ENCODE measurements around the gene DHX9. TPM values are rescaled to one million over a fixed set of nuclear protein-coding genes. Genes with fewer than 3 reads are reported as not detected.

The DHX9 gene
- polyA plus RNA-seq, 1 donor from 2014 or later: 193 TPM

- no peak overlapping the region for H3K9ac ChIP-seq (ENCODE audit: low read length)
- peaks cover 3% of the 10 kb centered on the region for H4K20me1 ChIP-seq (ENCODE audit: insufficient read depth)
- no peak overlapping the region for H3K4me3 ChIP-seq (ENCODE audit: low read length)
- H3K27me3 ChIP-seq (ENCODE audit: insufficient read depth, low read depth, low read length): no peaks in the 10 kb centered on the region
- TF ChIP-seq POLR2AphosphoS5 (IDR thresholded peaks at IDR 0.05) (peak; percentile 10), SMC3 (conservative IDR thresholded peaks at IDR 0.05; ENCODE audit: poor library complexity) (no peak)
- H3K79me2 ChIP-seq (replicated peaks; ENCODE audit: insufficient read depth, low read length): no peaks in the 10 kb centered on the region
- H3K4me2 ChIP-seq (ENCODE audit: low read length): no peak overlapping the region
- H2AFZ ChIP-seq (ENCODE audit: low read depth, low read length): no peak overlapping the region
- H3K9me3 ChIP-seq (ENCODE audit: low read length): no peaks in the 10 kb centered on the region
- no peaks in the 10 kb centered on the region for H3F3A ChIP-seq (ENCODE audit: insufficient read depth, low read length, poor library complexity, severe bottlenecking)
- no peak overlapping the region for H3K27ac ChIP-seq (ENCODE audit: low read length)
- no peaks in the 10 kb centered on the region for H3K9me2 ChIP-seq (ENCODE audit: insufficient read depth, low read length)
- peaks cover 22% of the 10 kb centered on the region for H3K36me3 ChIP-seq (ENCODE audit: insufficient read depth, low read length)
Observed at GRCh38 chr1:182863940-182864339, 24.8 kb downstream of the DHX9 start.

DNA sequence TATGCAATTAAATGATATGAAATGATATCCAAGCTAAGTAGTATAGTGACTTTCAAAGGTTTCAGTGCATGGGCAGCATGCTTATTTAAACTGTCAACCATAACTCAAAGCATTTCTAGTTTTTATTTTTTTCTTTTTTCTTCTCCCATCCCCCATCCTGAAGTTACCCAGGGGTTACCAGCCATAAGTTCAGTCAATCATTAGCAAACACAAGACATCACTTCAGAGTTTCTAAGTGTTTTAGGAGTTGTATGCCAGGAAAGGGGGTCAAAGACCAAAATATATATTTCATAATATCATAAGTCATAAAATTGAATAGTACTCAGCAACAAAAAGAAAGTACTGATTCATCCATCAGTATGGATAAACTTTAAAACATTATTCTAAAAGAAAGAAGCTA, 28.7 kb downstream of the DHX9 start:
- TF ChIP-seq, protein P1, sequence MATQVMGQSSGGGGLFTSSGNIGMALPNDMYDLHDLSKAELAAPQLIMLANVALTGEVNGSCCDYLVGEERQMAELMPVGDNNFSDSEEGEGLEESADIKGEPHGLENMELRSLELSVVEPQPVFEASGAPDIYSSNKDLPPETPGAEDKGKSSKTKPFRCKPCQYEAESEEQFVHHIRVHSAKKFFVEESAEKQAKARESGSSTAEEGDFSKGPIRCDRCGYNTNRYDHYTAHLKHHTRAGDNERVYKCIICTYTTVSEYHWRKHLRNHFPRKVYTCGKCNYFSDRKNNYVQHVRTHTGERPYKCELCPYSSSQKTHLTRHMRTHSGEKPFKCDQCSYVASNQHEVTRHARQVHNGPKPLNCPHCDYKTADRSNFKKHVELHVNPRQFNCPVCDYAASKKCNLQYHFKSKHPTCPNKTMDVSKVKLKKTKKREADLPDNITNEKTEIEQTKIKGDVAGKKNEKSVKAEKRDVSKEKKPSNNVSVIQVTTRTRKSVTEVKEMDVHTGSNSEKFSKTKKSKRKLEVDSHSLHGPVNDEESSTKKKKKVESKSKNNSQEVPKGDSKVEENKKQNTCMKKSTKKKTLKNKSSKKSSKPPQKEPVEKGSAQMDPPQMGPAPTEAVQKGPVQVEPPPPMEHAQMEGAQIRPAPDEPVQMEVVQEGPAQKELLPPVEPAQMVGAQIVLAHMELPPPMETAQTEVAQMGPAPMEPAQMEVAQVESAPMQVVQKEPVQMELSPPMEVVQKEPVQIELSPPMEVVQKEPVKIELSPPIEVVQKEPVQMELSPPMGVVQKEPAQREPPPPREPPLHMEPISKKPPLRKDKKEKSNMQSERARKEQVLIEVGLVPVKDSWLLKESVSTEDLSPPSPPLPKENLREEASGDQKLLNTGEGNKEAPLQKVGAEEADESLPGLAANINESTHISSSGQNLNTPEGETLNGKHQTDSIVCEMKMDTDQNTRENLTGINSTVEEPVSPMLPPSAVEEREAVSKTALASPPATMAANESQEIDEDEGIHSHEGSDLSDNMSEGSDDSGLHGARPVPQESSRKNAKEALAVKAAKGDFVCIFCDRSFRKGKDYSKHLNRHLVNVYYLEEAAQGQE (IDR thresholded peaks at IDR 0.05; ENCODE audit: borderline replicate concordance): no peak
- TF ChIP-seq, protein P2, sequence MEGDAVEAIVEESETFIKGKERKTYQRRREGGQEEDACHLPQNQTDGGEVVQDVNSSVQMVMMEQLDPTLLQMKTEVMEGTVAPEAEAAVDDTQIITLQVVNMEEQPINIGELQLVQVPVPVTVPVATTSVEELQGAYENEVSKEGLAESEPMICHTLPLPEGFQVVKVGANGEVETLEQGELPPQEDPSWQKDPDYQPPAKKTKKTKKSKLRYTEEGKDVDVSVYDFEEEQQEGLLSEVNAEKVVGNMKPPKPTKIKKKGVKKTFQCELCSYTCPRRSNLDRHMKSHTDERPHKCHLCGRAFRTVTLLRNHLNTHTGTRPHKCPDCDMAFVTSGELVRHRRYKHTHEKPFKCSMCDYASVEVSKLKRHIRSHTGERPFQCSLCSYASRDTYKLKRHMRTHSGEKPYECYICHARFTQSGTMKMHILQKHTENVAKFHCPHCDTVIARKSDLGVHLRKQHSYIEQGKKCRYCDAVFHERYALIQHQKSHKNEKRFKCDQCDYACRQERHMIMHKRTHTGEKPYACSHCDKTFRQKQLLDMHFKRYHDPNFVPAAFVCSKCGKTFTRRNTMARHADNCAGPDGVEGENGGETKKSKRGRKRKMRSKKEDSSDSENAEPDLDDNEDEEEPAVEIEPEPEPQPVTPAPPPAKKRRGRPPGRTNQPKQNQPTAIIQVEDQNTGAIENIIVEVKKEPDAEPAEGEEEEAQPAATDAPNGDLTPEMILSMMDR (IDR thresholded peaks at IDR 0.05; ENCODE audit: poor library complexity, severe bottlenecking): no peak
- no peak for TF ChIP-seq EZH2 (IDR thresholded peaks at IDR 0.05; ENCODE audit: borderline replicate concordance, insufficient read depth, low read length, poor library complexity, severe bottlenecking)
- TF ChIP-seq MXI1 (conservative IDR thresholded peaks at IDR 0.05; ENCODE audit: poor library complexity, severe bottlenecking): no peak
- TF ChIP-seq POLR2AphosphoS5 (IDR thresholded peaks at IDR 0.05): no peak
- no peak for TF ChIP-seq SMC3 (conservative IDR thresholded peaks at IDR 0.05; ENCODE audit: poor library complexity)
- no peak for TF ChIP-seq TAF1 (IDR thresholded peaks at IDR 0.05; ENCODE audit: low read depth)
- TF ChIP-seq RAD21 (conservative IDR thresholded peaks at IDR 0.05): no peak
- no peak for TF ChIP-seq EP300 (conservative IDR thresholded peaks at IDR 0.05; ENCODE audit: poor library complexity, severe bottlenecking)
- Histone ChIP-seq H3K9ac (ENCODE audit: low read length) (no peak overlapping the region), H3F3A (ENCODE audit: insufficient read depth, low read length, poor library complexity, severe bottlenecking) (no peaks in the 10 kb centered on the region), H3K4me2 (ENCODE audit: low read length) (no peak overlapping the region), H3K27ac (ENCODE audit: low read length) (no peak overlapping the region), H3K79me2 (replicated peaks; ENCODE audit: insufficient read depth, low read length) (no peaks in the 10 kb centered on the region), H3K9me2 (ENCODE audit: insufficient read depth, low read length) (no peaks in the 10 kb centered on the region), H3K4me3 (ENCODE audit: low read length) (no peak overlapping the region), H3K9me3 (ENCODE audit: low read length) (no peaks in the 10 kb centered on the region), H2AFZ (ENCODE audit: low read depth, low read length) (no peak overlapping the region), H4K20me1 (ENCODE audit: insufficient read depth) (no peaks in the 10 kb centered on the region), H3K36me3 (ENCODE audit: insufficient read depth, low read length) (peaks cover 28% of the 10 kb centered on the region), H3K27me3 (ENCODE audit: insufficient read depth, low read depth, low read length) (no peaks in the 10 kb centered on the region)

DNA sequence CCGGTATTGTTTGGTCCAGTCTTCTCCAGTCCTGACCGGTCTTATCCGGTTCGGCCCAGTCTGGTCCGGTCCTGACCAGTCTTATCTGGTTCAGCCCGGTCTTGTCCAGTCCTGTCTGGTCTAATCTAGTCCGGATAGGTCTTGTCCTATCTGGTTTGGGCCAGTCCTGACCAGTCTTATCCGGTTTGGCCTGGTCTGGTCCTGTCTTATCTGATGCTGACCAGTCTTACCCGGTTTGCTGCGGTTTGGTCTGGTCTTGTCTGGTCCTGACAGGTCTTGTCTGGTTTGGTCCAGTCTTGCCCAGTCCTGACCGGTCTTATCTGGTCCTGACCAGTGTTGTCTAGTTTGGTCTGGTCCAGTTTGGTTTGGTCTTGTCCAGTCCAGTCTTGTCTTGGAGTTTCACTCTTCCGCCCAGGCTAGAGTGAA, 30.1 kb downstream of the DHX9 start:
- H3K4me2 ChIP-seq (ENCODE audit: low read length): no peak overlapping the region
- no peaks in the 10 kb centered on the region for H3K27me3 ChIP-seq (ENCODE audit: insufficient read depth, low read depth, low read length)
- H3K9me3 ChIP-seq (ENCODE audit: low read length): no peaks in the 10 kb centered on the region
- H3K79me2 ChIP-seq (replicated peaks; ENCODE audit: insufficient read depth, low read length): no peaks in the 10 kb centered on the region
- TF ChIP-seq SMC3 (conservative IDR thresholded peaks at IDR 0.05; ENCODE audit: poor library complexity) (no peak), TAF1 (IDR thresholded peaks at IDR 0.05; ENCODE audit: low read depth) (no peak), RAD21 (conservative IDR thresholded peaks at IDR 0.05) (no peak), EZH2 (IDR thresholded peaks at IDR 0.05; ENCODE audit: borderline replicate concordance, insufficient read depth, low read length, poor library complexity, severe bottlenecking) (no peak), POLR2AphosphoS5 (IDR thresholded peaks at IDR 0.05) (peak; percentile 10), EP300 (conservative IDR thresholded peaks at IDR 0.05; ENCODE audit: poor library complexity, severe bottlenecking) (no peak)
- TF ChIP-seq, protein P2 (IDR thresholded peaks at IDR 0.05; ENCODE audit: poor library complexity, severe bottlenecking): no peak
- TF ChIP-seq, protein P1 (IDR thresholded peaks at IDR 0.05; ENCODE audit: borderline replicate concordance): no peak
- no peak overlapping the region for H3K27ac ChIP-seq (ENCODE audit: low read length)
- H3K4me3 ChIP-seq (ENCODE audit: low read length): no peak overlapping the region
- H3F3A ChIP-seq (ENCODE audit: insufficient read depth, low read length, poor library complexity, severe bottlenecking): no peaks in the 10 kb centered on the region
- H4K20me1 ChIP-seq (ENCODE audit: insufficient read depth): no peaks in the 10 kb centered on the region
- no peak overlapping the region for H3K9ac ChIP-seq (ENCODE audit: low read length)
- H3K9me2 ChIP-seq (ENCODE audit: insufficient read depth, low read length): no peaks in the 10 kb centered on the region
- no peak overlapping the region for H2AFZ ChIP-seq (ENCODE audit: low read depth, low read length)
- peaks cover 34% of the 10 kb centered on the region for H3K36me3 ChIP-seq (ENCODE audit: insufficient read depth, low read length)
